Measurements from ENCODE around the gene HABP4. TPM values are rescaled to one million over a fixed set of nuclear protein-coding genes. Genes with fewer than 3 reads are reported as not detected.
A peak's percentile ranks its signal among the peaks of the same experiment; 100 is the strongest.

Gene HABP4
- total and polyA plus RNA-seq, 9 of the 15 experiments (the other 6 are each of a cell fraction or from before 2014, with no cell fraction given), result 0.38 to 2.4 (median 1.9) TPM

- FAIRE-seq, result no peak
Observed at GRCh38 chr9:96460882-96461281, 10.9 kb downstream of the HABP4 start.

GRCh38 chr9:96461336-96461735, 11.4 kb downstream of the HABP4 start:
- no TSS peak for BruUV-seq (replicated peaks)
- Histone ChIP-seq H3K4me1 (replicated peaks in 1 of 2; ENCODE audit: control insufficient read depth in 2 of 2, insufficient read depth in 2 of 2, low read length in 2 of 2) (no peaks in the 10 kb centered on the region; a peak in 1 of 5 replicates), H3K9me1 (ENCODE audit: control insufficient read depth, insufficient read depth, low read length) (no peaks in the 10 kb centered on the region), H3K27ac (ENCODE audit: extremely low read depth, low read depth, low read length) (no peak overlapping the region), H2AFZ (ENCODE audit: low read depth, low read length) (no peak overlapping the region), H4K20me1 (replicated peaks; ENCODE audit: control insufficient read depth, insufficient read depth, low read length) (no peaks in the 10 kb centered on the region), H3K9ac (ENCODE audit: insufficient read depth in 1 of 2, low read depth in 2 of 2, low read length in 2 of 2) (no peak overlapping the region), H3K4me2 (ENCODE audit: insufficient read depth, low read length) (no peak overlapping the region), H3K9me3 (replicated peaks; ENCODE audit: control insufficient read depth, insufficient read depth, low read depth, low read length) (no peaks in the 10 kb centered on the region), H3K4me3 (no peak overlapping the region), H3K27me3 (ENCODE audit: control insufficient read depth in 2 of 2, insufficient read depth in 2 of 2, low read length in 2 of 2) (no peaks in the 10 kb centered on the region), H3K36me3 (ENCODE audit: control insufficient read depth, insufficient read depth, low read length) (no peaks in the 10 kb centered on the region), H3K79me2 (ENCODE audit: control insufficient read depth, insufficient read depth, low read length) (no peaks in the 10 kb centered on the region)
- WGBS (ENCODE audit: insufficient coverage, low coverage, missing lambda C conversion rate), result 13% methylated on average over 8 of the region's 8 CpGs
- no peak for FAIRE-seq
- CTCF ChIA-PET (ENCODE audit: low intra/inter-chr PET ratio), result no interaction called here
- POLR2A ChIA-PET, result no interaction called here
- in situ Hi-C loops (cut with MboI), result no loop called here
- no peak for TF ChIP-seq ZKSCAN8 (CRISPR knock-in tag; IDR thresholded peaks at IDR 0.05)
- no peak for TF ChIP-seq ZMIZ1 (IDR thresholded peaks at IDR 0.05; ENCODE audit: low read depth in 2 of 2, low read length in 2 of 2)
- TF ChIP-seq RB1 (IDR thresholded peaks at IDR 0.05; ENCODE audit: low read depth), result no peak
- no peak for TF ChIP-seq KHSRP (IDR thresholded peaks at IDR 0.05)
- TF ChIP-seq ATF7 (IDR thresholded peaks at IDR 0.05), result no peak
- TF ChIP-seq ZNF449 (CRISPR knock-in tag; IDR thresholded peaks at IDR 0.05), result no peak
- TF ChIP-seq JUN (IDR thresholded peaks at IDR 0.05; ENCODE audit: borderline replicate concordance, low read depth, low read length), result no peak
- no peak for TF ChIP-seq JUN (CRISPR knock-in tag; IDR thresholded peaks at IDR 0.05; ENCODE audit: borderline replicate concordance)
- TF ChIP-seq SMAD2 (IDR thresholded peaks at IDR 0.05; ENCODE audit: low read depth, low read length), result no peak
- TF ChIP-seq SNAPC5 (CRISPR knock-in tag; IDR thresholded peaks at IDR 0.05), result no peak
- intact Hi-C loops (cut with micrococcal nuclease), result no loop called here
- no peak for DNase-seq (ENCODE audit: extremely low read depth in 1 of 4, low spot score in 3 of 4)
- no peak for ATAC-seq

More at GRCh38 chr9:96460882-96461281, 10.9 kb downstream of the HABP4 start:
- no peak overlapping the region for H3K4me2 ChIP-seq (ENCODE audit: insufficient read depth, low read length)
- H3K4me3 ChIP-seq, result no peak overlapping the region
- DNase-seq (ENCODE audit: extremely low read depth in 1 of 4, low spot score in 3 of 4), result no peak
- POLR2A ChIA-PET, result no interaction called here
- no peak overlapping the region for H3K9ac ChIP-seq (ENCODE audit: insufficient read depth in 1 of 2, low read depth in 2 of 2, low read length in 2 of 2)
- H3K9me3 ChIP-seq (replicated peaks; ENCODE audit: control insufficient read depth, insufficient read depth, low read depth, low read length), result no peaks in the 10 kb centered on the region
- no peak overlapping the region for H2AFZ ChIP-seq (ENCODE audit: low read depth, low read length)
- no peak for ATAC-seq
- H3K27ac ChIP-seq (ENCODE audit: extremely low read depth, low read depth, low read length), result no peak overlapping the region
- CTCF ChIA-PET (ENCODE audit: low intra/inter-chr PET ratio), result no interaction called here
- no peaks in the 10 kb centered on the region for H3K36me3 ChIP-seq (ENCODE audit: control insufficient read depth, insufficient read depth, low read length)
- in situ Hi-C loops (cut with MboI) (no loop called here), intact Hi-C loops (cut with micrococcal nuclease) (no loop called here)
- no peaks in the 10 kb centered on the region for H4K20me1 ChIP-seq (replicated peaks; ENCODE audit: control insufficient read depth, insufficient read depth, low read length)
- H3K79me2 ChIP-seq (ENCODE audit: control insufficient read depth, insufficient read depth, low read length), result no peaks in the 10 kb centered on the region
- no peaks in the 10 kb centered on the region for H3K9me1 ChIP-seq (ENCODE audit: control insufficient read depth, insufficient read depth, low read length)
- no peaks in the 10 kb centered on the region; a peak in 1 of 5 replicates for H3K4me1 ChIP-seq (replicated peaks in 1 of 2; ENCODE audit: control insufficient read depth in 2 of 2, insufficient read depth in 2 of 2, low read length in 2 of 2)
- TF ChIP-seq ZKSCAN8 (CRISPR knock-in tag; IDR thresholded peaks at IDR 0.05) (no peak), CEBPB (tag; IDR thresholded peaks at IDR 0.05) (peak; percentile 24; the same call in 1 of the 2 replicates), FOXK2 (conservative IDR thresholded peaks at IDR 0.05 in 1 of 2, IDR thresholded peaks at IDR 0.05 in 1 of 2; ENCODE audit: low read depth in 2 of 2) (no peak)
- no TSS peak for BruUV-seq (replicated peaks)
- no peaks in the 10 kb centered on the region for H3K27me3 ChIP-seq (ENCODE audit: control insufficient read depth in 2 of 2, insufficient read depth in 2 of 2, low read length in 2 of 2)
